ENCODE measurements around the gene TSC22D3.

Gene TSC22D3

DNA sequence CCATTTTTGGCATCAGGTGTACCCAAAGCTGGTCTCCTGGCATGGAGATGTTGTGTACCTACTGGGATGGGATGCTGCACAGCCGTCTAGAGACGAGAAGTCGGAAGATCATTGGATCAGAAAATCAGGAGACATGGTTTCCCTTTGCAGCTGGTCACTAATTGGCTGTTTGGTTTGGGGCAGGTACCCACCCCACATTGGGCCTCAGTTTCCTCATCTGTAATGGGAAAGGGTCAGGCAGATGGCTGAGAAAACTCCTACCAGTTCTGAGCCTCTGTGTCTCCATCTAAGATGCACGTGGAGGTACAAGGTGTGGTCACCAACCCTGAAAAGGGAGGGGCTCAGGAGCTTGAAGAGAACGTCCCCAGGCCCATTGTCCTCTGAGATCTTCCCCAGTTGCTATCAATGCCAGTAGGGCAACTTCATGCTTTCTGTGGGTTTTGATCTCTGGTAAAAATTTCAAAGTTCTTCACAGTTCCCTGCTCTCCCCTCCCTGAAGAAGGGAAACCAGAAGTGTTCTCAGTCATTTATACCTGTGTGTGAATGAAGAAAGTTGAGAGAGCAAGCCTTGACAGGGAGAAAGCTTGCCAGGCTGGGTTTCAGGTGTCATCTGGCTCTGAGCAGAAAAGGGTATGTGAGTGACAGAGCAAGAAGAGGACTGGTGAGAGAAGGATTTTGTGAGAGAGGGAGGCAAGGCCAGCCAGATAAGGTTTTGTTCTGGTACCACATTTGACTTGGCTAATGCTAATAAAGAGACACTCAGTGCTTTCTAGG lies 15.1 kb downstream of the TSC22D3 start:
- DNase-seq: no peak

DNA sequence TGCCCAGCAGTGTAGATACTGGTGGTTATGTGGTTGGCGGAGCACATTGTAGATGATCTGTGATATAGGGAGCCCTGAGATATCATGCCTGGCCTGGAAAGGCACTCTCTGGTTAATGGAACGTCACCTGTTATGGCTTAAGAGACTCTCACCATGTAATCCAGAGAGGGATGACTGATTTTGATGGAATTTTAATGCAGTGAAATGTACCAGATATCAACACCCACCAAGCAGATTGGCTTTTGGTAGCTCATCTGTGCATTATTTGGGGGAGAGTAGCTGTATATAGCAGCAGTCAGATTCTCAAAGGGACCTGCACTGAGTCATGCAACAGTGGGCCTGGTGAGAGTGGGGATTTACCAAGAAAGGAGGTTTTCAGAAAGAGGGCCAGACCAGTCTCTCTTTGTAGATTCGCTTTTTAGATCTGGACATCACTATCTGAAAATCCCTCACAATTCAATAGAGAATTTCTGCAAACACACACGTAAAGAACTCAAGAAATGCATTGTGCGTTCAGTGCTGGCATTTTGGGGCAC lies 17.3 kb downstream of the TSC22D3 start:
- no peak for DNase-seq

DNA sequence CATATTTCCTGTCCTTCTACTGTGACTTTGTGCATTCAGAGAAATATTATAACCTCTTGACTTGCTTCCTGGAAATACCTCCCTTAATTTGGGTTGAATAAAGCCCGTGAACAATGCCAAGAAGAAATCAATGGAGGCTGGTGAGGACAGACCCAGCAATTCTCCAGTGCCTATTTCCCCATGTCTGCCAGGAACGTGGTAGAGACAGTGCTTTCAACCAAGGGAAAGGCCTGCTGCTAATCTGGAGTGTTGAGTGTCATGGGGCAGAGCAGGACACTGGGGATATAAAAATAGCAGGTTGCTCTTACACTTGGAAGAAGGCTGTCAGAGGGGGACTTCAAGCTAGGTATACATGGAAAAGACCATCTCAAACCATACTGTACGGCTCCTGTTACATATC lies 19.9 kb downstream of the TSC22D3 start:
- DNase-seq: no peak

DNA sequence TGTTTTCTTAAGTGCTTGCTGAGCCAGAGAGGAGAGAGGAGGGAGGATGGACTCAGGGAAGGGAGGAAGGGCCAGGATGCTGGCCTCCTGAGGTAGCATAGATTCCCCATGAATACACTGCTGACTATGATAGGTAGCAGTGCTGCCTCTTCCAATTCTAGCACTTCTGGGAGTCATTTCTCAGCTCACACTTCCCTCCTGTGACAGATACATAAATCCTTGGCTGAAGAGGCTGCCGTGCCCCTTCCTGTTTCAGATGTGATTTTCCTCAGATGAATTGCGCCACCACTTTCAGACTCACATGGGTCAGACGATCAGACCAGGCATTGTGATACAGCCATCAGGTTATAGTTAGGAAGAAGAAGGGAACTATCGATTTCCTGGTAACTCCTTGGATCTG lies 22.4 kb downstream of the TSC22D3 start:
- DNase-seq: no peak

DNA sequence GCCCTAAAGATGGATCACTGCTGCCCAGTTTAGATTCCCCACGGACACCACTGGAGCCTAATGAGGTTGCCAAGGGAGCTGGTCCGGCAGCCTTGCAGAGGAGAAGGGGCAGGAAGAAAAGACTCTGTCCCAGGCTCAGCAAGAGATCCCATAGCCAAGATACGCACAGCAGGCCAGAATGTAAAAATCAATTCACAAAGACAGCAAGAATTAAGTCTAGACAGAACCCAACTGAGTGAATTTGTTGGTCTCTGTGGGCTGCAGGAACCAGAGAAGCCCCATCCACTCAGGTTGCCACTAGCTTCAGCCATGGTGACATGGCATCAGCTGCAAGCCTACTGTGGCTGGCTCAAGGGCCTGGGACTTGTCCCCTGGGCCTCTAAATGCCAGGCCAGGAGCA lies 22.9 kb downstream of the TSC22D3 start:
- DNase-seq: no peak

DNA sequence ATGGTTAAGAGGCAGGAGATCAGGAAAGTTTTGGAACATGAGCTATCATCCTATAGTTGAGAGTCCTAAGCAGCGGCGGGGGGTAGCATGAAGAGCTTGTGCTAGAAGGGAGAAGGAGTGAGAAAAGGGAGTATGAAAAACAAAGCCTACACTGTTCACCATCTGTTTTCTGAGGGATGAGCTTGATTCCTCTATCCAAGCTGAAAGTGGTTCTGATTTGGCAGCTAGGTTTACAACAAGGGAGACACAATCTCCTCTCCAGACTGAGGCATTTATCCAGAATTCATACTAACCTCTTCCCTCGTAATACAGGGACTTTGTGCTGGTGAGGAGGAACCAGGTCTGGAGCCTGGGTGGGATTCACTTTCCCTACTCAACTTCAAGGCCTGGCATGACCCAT lies 23.5 kb downstream of the TSC22D3 start:
- no peak for DNase-seq

DNA sequence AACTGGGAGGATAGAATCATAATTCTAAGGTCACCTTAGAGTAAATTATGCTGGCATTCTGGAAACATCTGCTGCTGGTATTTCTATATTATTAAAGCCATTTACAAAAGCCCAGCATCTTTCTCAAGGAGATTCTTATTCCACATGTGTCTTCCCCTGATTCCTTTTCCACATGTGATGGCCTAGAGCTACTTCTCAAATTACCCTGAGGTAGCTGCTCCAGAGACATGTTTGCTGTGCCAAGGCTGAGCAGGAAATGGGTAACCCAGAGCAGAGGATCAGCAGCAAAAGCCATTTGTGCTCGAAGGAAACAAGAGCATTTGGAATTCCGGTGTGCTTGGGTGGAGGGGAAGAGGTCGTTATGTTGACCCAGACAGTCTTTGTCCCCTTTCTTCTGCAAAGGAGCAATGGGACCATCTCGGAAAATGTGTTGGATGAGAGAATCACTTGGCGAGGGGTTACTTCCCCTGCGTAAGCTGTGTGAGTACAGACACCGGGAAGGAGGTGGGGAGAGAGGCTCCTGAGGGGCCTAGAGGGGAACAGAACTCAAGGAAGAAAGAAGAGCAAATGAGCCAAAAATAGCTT lies 24.6 kb downstream of the TSC22D3 start:
- DNase-seq: no peak

DNA sequence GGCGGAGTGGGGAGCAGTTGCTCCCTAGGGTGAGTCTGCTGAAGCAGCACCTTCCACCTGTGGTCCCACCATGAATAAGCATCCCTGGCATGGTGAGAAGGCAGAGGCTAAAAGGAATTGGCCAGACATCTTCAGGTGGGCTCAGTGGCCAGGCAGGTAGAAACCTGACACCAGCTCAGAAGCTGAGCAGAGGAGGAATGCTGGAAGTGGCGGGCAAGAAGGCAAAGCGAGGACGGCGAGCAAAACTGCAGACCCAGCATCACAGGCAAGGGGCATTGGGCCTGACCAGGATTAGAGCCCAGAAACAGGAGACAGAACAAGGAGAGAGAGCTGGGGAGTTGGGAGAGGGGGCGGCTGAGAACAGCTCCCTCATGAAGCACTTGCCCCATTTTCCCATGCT lies 25.3 kb downstream of the TSC22D3 start:
- no peak for DNase-seq

DNA sequence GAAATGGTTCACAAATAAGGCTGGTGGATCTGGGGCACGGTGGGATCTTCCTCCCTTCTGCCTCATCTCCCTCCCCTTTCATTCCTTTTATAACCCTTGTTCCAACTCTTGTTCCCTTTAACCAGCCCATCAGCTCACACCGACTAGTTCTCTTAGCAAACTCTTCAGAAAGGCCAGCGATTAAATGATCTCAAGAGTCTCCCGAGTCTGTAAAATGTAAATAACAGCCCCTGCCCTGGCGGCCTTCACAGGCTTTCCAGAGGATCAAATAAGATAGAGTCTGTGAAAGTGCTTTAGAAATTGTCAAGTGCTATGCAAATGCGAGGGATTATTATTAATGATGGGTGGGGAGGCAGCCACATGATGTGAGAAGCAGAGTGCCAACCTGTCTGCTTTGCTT lies 27.1 kb downstream of the TSC22D3 start:
- no peak for DNase-seq

DNA sequence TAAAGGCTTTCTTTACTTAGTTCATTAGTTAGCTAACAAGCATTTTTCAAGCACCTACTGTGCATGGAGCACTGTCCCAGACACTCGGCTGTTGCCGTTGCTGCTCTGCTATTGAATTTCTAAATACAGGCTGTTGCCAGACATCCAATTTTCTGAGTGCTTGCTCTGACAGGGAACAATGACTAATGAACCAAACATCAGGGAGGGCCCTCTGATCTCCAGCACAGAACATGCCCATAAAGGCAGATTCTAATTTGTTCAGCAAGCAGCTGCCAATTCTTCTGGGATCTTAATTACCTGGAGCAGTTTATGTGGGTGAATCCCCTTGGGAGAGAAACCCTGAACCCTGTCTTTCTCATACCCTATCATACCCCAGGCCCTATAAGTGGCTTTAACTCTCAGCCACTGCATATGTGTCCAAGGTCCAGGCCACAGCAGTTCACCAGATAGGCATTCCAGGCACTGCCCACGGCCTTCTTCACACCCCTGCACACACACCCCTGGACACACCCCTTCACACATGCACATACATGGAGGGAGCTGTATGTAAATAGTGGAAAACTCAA lies 27.9 kb downstream of the TSC22D3 start:
- DNase-seq: peak; percentile 57 to 90

DNA sequence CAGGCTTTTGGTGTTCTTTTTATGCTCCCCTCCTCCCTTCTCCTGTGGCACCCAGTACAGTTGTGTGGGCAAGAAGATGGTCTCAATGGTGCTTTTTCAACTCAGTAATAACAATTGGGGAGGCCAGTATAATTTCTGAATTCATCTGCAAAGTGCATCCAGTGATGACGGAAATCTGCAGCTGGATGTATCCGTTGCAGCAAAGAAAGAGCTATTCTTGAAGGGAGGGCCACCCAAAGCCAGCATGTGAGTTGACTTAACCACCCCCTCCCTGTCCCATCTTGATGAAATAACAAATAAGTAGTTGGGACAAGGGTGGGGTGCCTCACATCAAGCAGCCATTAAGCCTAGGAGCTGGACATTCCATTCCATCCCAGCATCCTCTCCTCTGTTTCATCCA lies 30.7 kb downstream of the TSC22D3 start:
- DNase-seq: no peak

DNA sequence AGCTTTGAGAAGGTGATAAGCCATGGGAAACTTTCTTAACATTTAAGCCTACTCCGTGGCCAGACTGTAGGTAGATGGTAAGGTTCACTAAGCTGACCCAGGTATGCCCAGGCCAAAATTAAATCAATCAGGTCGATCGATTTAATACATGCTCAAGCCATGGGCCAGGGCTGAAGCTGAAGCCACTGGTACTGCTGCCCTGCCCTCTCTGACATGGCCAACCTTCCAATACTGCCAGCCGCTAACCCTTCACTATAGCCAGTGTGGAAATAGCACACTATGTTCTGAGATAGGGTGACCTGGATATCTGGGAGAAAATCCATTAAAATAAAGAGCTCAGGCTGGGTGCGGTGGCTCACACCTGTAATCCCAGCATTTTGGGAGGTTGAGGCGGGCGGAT lies 31.6 kb downstream of the TSC22D3 start:
- no peak for DNase-seq

DNA sequence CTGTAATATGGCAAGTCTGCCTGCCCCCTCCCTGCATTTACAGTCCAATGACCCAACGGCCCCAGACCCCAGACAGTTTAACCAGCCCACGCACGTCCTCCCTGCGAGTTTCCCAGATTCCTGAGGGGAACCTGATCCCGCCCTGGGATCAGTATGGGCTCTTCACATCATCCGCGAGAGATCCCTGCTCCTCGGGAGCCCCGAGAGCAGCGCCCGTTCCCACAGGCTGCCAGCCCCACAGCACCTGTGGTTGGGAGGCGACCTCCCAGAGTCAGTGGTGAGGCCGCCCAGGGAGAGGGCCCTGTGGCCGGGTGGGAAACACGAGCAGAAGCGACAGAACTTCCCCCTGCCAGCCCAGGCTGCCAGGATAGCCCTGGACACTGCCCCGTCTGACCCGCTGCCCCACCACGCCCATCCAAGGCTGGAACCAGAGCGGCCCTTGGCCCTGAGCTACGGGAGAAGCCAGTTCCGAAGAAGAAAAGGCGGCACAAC lies 32.8 kb downstream of the TSC22D3 start:
- no peak for DNase-seq

DNA sequence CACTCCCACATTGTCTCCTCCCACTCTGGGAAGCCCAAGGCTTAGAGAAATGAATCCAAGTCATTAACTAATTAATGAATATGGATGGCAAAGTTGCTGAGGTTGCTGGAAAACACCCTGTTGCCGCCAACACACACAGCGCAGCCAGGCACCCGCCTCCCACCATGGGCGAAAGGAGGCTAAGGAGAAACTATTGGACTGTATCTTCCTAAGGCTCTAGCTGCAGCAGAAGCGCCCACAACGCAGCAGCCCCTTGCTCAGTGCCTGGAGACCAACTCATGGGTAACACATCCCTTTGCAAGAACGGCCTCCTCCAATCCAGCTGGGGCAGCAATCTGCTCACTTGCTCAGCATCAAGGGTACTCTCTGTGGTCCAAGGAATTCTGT lies 34.2 kb downstream of the TSC22D3 start:
- DNase-seq: no peak

DNA sequence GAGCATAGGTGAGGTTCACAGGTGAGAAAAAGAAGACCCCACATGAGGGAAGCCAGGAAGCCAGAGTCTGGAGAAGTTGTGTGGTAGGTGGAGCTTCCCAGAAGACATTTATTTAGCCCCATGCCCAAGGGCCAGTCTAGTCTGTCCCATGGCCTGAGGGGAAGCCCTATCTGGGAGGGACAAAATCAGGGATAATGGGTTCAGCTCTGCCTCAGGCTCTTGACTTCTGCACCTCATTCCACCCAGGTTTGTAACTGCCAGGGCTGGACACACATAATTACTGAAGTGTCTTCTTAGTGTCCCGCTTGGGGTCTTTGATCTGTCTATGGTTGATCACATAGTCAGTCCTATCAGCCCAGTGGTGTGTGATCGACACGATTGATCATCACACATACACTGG lies 36.0 kb downstream of the TSC22D3 start:
- DNase-seq: no peak

DNA sequence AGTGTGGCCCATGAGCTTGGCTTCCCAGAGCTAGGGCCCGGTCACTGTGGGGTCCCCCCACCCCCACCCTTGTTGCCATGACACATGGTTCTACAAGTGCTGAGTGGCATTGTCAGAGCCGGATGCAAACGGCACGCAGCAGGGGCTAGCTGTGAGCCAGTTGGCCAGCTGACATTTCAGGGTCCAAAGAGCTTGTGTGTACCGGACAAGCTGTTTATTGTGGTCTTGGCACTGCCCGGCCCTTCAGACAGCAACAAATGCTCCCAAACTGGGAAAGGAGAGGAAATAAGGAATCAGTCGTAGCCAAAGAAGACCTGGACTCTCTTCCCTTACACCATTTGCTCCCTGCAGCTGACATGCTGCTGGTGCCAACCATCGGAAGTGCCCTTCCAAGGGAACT lies 36.8 kb downstream of the TSC22D3 start:
- no peak for DNase-seq

DNA sequence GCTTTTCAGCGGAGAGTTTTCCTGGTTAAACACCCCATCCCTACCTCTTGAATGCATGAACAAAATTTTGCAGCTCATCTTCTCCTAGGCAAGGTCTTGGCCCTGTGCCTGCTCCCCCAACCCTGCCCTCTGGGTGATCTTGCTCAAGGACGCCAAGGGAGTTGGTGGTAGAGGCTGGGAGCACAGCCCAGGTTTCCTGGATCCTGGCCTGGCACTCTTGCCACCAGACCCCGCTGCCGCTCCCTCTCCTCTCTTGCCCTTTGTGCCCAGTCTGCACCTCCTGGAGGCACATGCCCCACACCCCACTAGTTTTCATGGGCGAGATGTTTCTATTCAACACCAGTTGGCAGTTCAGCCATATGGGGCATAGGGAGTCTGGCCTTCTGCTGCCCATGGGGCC lies 37.3 kb downstream of the TSC22D3 start:
- DNase-seq: no peak

DNA sequence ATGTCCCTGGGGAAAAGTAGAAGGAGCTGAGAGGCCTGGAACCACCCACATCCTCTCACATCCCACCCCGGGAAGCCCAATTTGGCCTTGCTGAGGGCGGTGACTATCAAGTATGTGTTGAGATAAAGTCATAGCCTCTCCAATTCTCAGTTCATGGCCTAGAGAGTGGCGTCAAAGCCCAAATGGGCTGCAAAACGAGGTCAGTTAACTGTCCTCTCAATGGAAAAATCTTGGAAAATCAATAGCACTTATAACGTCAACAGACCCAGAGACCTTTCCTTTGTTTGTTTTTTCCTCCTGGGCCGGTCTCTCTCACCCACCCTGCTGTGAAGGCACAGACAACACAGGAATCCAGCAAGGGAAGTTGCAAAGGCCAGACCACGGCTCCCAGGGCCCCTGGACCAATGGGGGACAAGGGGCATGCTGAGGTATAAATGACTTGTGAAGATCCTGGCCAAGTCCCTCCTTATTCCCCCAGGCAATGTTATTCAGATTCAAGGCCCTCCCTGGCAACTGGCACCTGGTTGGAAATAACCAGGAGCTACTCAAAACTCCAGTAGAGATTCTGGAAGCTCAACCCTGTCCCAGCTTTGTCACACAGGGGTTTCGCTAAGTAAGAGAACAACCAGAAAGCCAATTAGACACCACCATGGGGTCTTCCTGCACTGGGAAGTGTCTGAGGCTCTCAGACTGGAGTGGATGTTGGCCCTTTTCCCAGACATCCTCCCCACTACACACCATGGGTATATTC lies 38.6 kb downstream of the TSC22D3 start:
- DNase-seq: peak; percentile 48 to 88

DNA sequence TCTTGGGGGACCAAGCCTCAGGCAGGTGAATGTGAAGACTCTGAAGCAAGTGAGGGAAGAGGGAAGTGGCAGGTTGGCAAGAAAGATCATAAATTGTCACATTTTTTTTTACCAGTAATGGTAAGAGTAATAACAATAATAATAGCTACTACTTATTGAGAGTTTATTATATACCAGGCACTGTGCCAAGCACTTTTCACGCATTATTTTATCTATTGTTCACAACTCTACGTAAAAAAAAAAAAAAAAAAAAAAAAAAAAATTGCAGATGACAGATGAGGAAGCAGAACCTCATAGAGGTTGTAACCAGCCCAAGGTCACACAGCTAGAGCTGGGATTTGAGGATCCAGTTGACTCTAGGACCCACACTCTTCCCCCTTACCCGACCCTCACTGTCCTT lies 40.9 kb downstream of the TSC22D3 start:
- no peak for DNase-seq

DNA sequence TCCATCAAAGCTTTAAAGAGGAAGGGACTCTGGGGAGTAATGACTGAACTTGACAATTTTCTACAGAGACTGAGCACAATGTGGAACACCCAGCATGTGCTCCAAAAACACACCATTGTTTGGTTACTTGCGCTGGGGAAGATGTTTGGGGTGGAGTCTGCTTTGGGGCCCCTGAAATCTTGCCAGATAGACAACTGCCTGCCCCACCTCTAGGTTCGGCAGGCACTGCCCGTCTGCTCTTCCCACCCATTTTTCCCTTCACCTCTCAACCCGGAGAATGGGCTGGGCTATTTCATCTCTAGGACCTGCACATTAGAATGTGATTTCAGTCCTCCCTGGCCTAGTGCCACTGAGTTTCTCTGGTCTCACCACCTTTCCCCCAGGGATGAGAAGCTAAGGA lies 41.9 kb downstream of the TSC22D3 start:
- DNase-seq: no peak

DNA sequence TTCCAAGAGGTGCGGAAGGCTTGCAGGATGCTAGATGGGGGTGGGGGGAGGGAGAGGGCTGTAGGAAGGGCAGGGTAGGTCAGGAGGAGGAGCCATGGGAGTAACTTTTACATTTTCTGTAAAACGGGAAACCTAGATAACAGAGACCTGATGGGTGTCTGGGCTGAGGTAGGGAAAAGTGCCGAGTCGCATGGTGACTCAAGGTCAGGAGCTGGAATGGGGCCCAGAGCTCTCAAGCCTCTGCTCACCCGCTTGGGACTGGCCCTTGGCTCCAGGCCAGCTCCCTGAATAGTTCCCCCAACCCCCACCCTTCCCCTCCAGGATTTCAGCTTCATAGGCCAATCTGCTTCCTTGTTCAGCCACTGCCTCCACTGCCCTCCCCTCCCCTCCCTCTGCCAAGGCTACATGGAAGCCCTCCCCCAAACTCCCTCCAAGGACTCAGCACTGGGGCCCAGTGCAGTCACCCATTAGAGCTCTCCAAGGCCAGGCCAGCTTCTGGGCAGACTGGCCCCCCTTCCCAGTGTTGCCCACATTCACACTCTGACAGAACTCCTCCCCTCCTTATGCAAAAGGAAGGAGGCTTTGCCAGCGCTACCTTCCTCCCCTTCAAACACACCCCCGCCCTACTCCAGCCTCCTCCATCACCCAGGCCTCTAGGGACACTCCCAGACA lies 43.6 kb downstream of the TSC22D3 start:
- no peak for DNase-seq

DNA sequence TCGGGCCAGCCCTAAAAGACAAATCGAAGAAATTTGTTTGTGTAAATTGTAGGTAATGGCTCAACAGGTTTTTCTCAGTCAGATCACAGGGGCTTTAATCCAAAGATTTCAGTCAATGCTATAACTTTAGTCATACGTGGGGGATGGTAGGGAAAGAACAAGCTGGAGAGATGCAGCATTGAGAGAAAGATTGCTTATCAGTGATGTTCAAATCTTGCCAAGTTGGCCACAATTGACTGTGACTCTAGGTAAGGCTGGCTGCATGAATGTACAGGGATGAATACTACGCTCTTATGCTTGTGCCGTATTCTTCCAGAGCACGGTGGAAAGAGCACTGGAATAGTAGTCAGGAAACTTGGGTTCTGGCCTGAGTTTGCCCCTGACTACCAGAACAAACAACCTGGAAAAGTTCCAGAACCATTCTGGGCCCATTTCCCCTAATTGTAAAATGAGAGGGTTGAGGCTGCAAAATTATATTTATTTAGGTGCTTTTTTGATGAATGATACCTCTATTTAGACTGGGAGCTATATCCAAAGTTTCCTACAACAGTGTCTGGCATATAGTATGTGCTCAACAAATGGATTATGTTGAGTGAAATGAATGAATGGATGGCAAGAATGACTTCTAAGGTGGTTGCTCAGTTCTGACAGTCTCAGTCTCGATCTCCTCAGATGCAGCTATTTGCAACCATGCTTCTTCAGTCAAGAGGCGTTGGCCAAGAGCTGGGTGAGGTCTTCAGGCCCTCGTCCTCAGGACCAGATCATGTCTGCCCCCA lies 44.4 kb downstream of the TSC22D3 start:
- peak in 1 of 2 experiments; percentile 22 for DNase-seq

All from NCI-H2081 (cell line).